CD4-positive, alpha-beta T cell treated with Interleukin-10 for 1 hour (primary cell): ENCODE measurements around the gene CLASP1.
"Not testable (repeated sequence)": the region's sequence is repeated elsewhere in the genome, so short reads cannot be mapped to it uniquely, and the experiment has no call there.

ENCODE experiments used
- DNase-seq: peaks from one replicate; pipeline ENCODE4 v3.0.0-alpha.2; 2020

Gene CLASP1

GRCh38 chr2:121456325-121456724, 192.9 kb downstream of the CLASP1 start:
- no peak for DNase-seq

DNA sequence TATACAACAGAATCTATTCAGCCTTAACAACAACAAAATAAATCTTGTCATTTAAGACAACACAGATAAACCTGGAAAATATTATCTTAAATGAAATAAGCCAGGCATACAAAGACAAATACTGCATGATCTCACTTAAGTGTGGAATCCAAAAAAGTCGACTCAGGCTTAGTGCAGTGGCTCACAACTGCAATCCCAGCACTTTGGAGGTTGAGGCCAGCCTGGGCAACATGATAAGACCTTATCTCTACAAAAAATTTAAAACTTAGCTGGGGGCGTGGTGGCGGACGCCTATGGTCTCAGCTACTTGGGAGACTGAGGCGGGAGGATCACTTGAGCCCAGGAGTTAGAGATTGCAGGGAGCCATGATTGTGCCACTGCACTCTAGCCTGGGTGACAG, 193.8 kb downstream of the CLASP1 start:
- DNase-seq: no peak

DNA sequence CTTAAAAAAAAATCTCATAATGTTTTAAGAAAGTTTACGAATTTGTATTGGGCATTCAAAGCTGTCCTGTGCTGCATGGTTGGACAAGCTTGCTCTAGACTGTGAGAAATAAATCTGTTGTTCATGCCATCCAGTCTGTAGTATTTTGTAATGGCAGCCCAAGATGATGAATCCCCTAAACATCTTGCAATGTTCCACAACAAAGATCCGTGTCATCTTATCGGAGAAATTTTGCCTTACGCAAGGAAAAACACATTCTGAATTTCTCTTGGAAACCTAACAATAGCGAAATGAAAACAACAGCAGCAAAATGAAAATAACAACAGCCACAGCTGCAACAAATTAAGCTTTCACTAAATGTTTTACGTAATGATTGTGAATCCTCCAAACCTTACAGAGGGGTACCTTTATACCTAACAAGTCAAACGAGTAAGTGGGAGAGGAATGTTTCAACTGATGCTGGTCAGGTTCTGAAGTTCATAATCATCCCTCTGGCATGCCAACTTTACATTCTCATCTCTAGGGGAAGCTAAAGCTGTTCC, 194.6 kb downstream of the CLASP1 start:
- no peak for DNase-seq

- no peak for DNase-seq
Observed at GRCh38 chr2:121451398-121451797, 197.9 kb downstream of the CLASP1 start.

GRCh38 chr2:121450301-121450700, 199.0 kb downstream of the CLASP1 start:
- no peak for DNase-seq

- DNase-seq: no peak
Observed at GRCh38 chr2:121446647-121447241, 202.5 kb downstream of the CLASP1 start.

DNA sequence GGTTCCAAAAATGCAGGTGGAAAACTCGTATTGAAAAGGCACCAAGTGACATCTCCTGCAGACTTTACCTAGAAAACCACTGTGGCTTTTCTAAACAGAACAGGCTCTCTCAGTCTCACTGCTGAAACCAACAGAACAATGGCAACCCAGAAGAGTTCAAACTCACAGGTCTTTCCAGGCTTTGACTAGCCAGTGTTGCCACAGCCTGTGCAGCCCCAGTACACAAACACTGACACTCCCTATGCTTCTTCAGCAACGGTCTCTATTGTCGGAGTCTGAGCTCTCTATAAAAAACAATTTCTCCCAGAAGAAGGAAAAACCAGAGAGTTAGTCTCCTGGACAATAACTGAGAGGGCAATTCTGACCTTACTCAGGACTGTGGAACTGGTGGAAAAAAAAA, 206.4 kb downstream of the CLASP1 start:
- no peak for DNase-seq

DNA sequence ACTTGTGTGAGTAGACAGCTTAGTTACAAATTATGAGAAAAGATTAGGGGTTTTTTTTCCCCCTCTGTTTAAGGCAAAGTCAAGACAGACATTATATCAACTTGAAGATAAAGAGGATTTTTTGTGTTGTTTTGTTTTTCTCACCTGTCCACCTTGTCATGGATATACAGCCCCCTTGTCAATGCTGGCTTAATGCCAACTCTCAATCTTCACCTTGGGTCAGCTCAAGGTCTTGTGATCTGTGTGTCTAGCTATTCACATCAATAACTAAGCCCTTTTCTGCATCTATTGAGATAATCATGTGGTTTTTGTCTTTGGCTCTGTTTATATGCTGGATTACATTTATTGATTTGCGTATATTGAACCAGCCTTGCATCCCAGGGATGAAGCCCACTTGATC, 211.0 kb downstream of the CLASP1 start:
- DNase-seq: not testable (repeated sequence)

DNA sequence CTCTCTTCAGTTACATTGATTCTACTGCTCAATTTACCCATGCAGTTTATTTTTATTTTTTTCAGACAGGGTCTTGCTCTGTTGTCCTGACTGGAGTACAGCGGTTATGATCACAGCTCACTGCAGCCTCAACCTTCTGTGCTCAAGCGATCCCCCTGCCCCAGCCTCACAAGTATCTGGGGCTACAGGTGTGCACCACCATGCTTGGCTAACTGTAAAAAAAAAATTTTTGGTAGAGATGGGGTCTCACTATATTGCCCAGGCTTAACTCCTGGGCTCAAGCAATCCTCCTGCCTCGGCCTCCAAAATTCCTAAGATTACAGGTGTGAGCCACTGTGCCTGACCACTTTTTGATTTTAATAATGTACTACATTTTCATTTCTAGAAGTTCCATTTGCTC, 212.3 kb downstream of the CLASP1 start:
- DNase-seq: no peak

DNA sequence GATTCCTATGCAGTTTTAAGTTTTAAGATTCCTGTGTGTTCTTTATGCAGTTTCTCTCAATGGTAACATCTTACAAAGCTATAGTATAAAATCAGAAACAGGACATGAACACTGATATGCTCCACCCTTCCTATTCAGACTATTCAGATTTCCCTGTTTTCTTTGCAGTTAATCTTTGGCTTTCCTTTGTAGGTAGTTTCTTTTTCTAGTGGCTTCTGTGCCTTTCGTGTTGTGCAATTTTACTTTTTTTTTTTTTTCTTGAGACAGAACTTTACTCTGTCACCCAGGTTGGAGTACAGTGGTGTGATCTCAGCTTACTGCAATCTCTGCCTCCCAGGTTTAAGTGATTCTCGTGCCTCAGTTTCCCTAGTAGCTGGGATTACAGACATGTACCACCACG, 213.5 kb downstream of the CLASP1 start:
- no peak for DNase-seq

GRCh38 chr2:121431214-121431613, 218.0 kb downstream of the CLASP1 start:
- DNase-seq: no peak

DNA sequence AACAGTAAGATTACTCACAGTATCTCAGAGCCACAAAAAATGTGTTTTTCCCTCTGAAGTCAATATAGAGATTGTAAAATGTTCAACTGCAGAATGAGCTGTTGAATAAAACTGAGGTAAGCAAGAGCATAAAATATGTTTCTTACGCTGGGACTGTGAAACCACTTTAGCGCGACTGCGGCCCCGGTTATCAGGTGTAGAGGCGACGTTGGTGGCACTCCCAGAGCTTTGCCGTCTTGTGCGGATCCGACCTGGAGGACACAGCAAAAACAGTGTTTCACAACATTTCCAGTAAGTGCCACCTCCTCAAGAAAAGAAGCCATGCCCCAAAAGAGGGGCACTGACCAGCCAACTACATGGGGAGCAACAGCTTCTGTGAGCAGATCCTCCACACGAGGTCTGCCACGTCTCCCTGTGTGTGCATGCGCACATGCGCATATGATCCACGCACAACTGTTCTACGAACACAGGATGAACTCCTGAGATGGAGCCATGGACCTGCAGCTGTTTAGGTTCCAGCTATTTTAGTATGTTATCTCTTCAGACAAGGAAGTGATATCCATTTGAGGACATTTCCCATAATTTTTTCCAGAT, 219.2 kb downstream of the CLASP1 start:
- DNase-seq: no peak

- DNase-seq: no peak
Observed at GRCh38 chr2:121429119-121429903, 220.0 kb downstream of the CLASP1 start.

GRCh38 chr2:121427187-121427689, 222.0 kb downstream of the CLASP1 start:
- DNase-seq: no peak

GRCh38 chr2:121420486-121420885, 228.8 kb downstream of the CLASP1 start:
- no peak for DNase-seq

- no peak for DNase-seq
Observed at GRCh38 chr2:121419081-121419699, 230.1 kb downstream of the CLASP1 start.

DNA sequence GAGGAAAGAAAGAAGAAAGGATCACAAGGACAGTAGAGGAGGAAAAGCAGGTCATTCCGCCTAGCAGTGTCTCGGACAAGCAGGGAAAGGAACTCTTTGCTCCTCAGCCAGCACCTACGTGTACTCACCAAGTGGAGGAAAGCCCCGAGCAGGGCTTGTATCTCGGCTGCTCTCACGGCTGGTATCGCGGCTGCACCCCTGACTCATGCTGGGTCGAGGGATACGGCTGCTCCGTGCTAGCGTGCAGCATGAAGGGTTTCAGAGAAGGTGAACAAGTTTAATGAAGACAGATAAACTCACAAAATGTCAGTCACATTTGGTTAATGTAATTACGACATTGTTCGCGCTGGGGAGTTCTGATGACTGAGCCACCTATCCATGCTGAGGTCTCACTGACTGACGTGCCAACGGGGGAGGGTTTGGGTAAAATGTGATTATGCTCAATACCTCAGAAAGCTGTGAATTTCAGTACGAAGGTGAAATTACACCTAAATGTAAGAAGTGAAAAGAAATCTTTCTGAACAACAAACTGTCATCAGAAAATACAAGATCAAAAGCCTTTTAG, 230.7 kb downstream of the CLASP1 start:
- DNase-seq: no peak

- DNase-seq: no peak
Observed at GRCh38 chr2:121417826-121418225, 231.4 kb downstream of the CLASP1 start.

GRCh38 chr2:121415727-121416126, 233.5 kb downstream of the CLASP1 start:
- no peak for DNase-seq

DNA sequence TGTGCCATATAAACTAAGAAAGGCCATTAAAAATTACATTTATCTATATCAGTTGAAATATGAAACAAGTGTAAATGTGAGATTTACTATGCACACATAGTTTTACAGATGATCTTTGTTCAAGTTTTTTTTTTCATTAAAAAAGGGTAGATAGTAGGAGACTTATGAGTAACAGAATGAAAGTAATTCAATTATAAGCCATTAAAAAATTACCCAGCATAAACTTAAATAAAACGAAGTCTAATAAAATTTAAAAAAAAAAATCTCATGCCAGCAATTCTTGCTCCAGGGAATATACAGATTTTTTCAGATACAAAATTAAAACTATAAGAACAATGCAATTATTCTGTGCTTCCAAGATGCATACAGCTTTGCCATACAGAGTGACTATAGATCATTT, 236.9 kb downstream of the CLASP1 start:
- DNase-seq: no peak

DNA sequence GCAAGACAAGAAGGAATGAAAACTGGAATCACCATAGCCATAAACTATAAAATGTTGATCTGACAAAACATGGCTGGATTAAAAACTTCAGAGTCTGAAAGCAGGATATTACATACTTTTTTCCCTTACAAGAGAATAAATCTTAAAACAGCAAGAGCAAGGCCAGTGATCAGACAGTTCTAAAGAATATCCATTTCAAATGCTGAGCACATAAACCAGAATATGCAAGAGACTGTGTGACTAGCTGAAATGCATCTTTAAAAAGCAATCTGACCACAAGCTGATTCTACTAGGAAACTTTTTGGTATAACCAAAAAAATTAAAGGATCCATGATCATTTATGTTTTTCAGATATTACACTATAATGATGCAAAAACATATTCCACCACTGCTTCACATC, 239.3 kb downstream of the CLASP1 start:
- no peak for DNase-seq

- no peak for DNase-seq
Observed at GRCh38 chr2:121409388-121409787, 239.9 kb downstream of the CLASP1 start.

- no peak for DNase-seq
Observed at GRCh38 chr2:121408641-121409040, 240.6 kb downstream of the CLASP1 start.
